K562 (cell line): ENCODE data around the gene BRAT1. TPM values are rescaled to one million over a fixed set of nuclear protein-coding genes. Genes with fewer than 3 reads are reported as not detected.

Experiments
- BRD9 ChIP-seq: fragments of 450-650 bp; IDR thresholded peaks from 2 replicates; pipeline ENCODE4 v1.6.1; 2018; ENCODE audit warnings: low read depth; ENCODE audit not compliant: partially characterized antibody
- CBX2 ChIP-seq: fragments of 200-600 bp; sonication (generic); IDR thresholded peaks from one replicate; pipeline ENCODE4 v1.6.1; 2012; ENCODE audit warnings: mild to moderate bottlenecking, low read length, inconsistent platforms; ENCODE audit not compliant: insufficient read depth, poor library complexity, severe bottlenecking
- EP300 ChIP-seq: IDR thresholded peaks from 2 replicates; pipeline ENCODE4 v1.6.1; 2012; ENCODE audit warnings: low read length, improper control_type of control experiment
- GATAD2B ChIP-seq: fragments of 450-650 bp; IDR thresholded peaks from 2 replicates; pipeline ENCODE4 v1.6.1; 2017; ENCODE audit warnings: mild to moderate bottlenecking, borderline replicate concordance
- HNRNPH1 ChIP-seq: fragments of 200-400 bp; formaldehyde crosslinking; optimal IDR thresholded peaks from 2 replicates; pipeline ENCODE3; 2017; ENCODE audit warnings: low read depth, mild to moderate bottlenecking, low read length, moderate library complexity
- JUND ChIP-seq, 2 experiments: IDR thresholded peaks; 2 replicates in 1 of 2; 3 replicates in 1 of 2; pipeline ENCODE4 v1.6.1; 2011; ENCODE audit warnings: borderline replicate concordance in 2 of 2, low read depth in 2 of 2, low read length in 2 of 2, improper control_type of control experiment in 1 of 2, missing biosample characterization in 1 of 2, missing genetic modification characterization in 1 of 2, missing genetic modification reagents in 1 of 2
- MBD2 ChIP-seq: sonication (generic); IDR thresholded peaks from 2 replicates; pipeline ENCODE4 v1.6.1; 2016; ENCODE audit warnings: low read depth, borderline replicate concordance
- MCM7 ChIP-seq, 2 experiments: fragments of 450-650 bp; IDR thresholded peaks; 2 replicates each; pipeline ENCODE4 v1.6.1; 2016 to 2018
- NR2C2 ChIP-seq, 2 experiments: fragments of 200-800 bp in 1 of 2; sonication (Bioruptor generic) in 1 of 2; sonication (generic) in 1 of 2; formaldehyde crosslinking in 1 of 2; IDR thresholded peaks; 2 replicates each; pipeline versions ENCODE4 v1.6.1 to v1.8.0; 2016 to 2022; ENCODE audit warnings: mild to moderate bottlenecking in 1 of 2, missing compliant biosample characterization in 1 of 2, missing genetic modification characterization in 1 of 2, missing genetic modification reagents in 1 of 2
- PHB ChIP-seq: fragments of 250-450 bp; sonication (Bioruptor Pico); IDR thresholded peaks from 2 replicates; pipeline ENCODE4 v1.5.0; 2021
- SOX6 ChIP-seq: fragments of 450-650 bp; IDR thresholded peaks from 2 replicates; pipeline ENCODE4 v1.6.1; 2014; ENCODE audit warnings: mild to moderate bottlenecking
- ZC3H4 ChIP-seq: sonication (generic); formaldehyde crosslinking; IDR thresholded peaks from 2 replicates; pipeline ENCODE4 v1.9.0; 2021; ENCODE audit warnings: missing genetic modification reagents, borderline replicate concordance
- ZNF780A ChIP-seq: fragments of 250-450 bp; sonication (Bioruptor Pico); IDR thresholded peaks from 2 replicates; pipeline ENCODE4 v1.5.0; 2021; ENCODE audit warnings: mild to moderate bottlenecking
- polyA plus RNA-seq, 8 experiments: library from polyadenylated mRNA; depleted of rRNA in 4 of 8; stranded (reverse) in 5 of 8; unstranded in 3 of 8; fragments of >200 nt; fragmentation: Nextera tagmentation in 2 of 8; fragmentation: Illumina TruSeq in 1 of 8; extraction: Ambion mirVana in 2 of 8; extraction: Trizol in 1 of 8; gene quantifications; 2 replicates each; pipeline versions ENCODE4 v1.2.1 to v1.2.3, GENCODE V29; 2011 to 2014; ENCODE audit warnings: inconsistent platforms in 1 of 8, missing spikeins in 1 of 8
- total RNA-seq, 7 experiments: library from RNA; depleted of rRNA in 6 of 7; stranded (reverse); fragments of >200 nt in 6 of 7; fragmentation: Illumina TruSeq in 2 of 7; extraction: Trizol in 2 of 7; gene quantifications; 2 replicates each; pipeline versions ENCODE4 v1.2.1 to v1.2.3, GENCODE V29; 2011 to 2021; ENCODE audit warnings: low replicate concordance in 1 of 7
- TF ChIP-seq, protein P1 (sequence below): sonication (generic); formaldehyde crosslinking; IDR thresholded peaks from 2 replicates; pipeline ENCODE4 v1.8.1; 2023; ENCODE audit warnings: mild to moderate bottlenecking, missing genetic modification reagents
- TF ChIP-seq, protein P2 (sequence below): fragments of 450-650 bp; formaldehyde crosslinking; IDR thresholded peaks from 2 replicates; pipeline ENCODE4 v1.4.0; 2020; ENCODE audit warnings: mild to moderate bottlenecking, moderate library complexity
- TF ChIP-seq, protein P3 (sequence below): sonication (generic); formaldehyde crosslinking; IDR thresholded peaks from 2 replicates; pipeline ENCODE4 v1.8.0; 2022; ENCODE audit warnings: mild to moderate bottlenecking, missing genetic modification reagents, borderline replicate concordance
- TF ChIP-seq, protein P4 (sequence below): fragments of 450-650 bp; IDR thresholded peaks from 2 replicates; pipeline ENCODE4 v1.6.1; 2018; ENCODE audit not compliant: partially characterized antibody

BRAT1 gene
- total and polyA plus RNA-seq, 9 of the 15 experiments (the other 6 are each of a cell fraction or from before 2014, with no cell fraction given), result 0.13 to 49.6 (median 10.5) TPM

DNA sequence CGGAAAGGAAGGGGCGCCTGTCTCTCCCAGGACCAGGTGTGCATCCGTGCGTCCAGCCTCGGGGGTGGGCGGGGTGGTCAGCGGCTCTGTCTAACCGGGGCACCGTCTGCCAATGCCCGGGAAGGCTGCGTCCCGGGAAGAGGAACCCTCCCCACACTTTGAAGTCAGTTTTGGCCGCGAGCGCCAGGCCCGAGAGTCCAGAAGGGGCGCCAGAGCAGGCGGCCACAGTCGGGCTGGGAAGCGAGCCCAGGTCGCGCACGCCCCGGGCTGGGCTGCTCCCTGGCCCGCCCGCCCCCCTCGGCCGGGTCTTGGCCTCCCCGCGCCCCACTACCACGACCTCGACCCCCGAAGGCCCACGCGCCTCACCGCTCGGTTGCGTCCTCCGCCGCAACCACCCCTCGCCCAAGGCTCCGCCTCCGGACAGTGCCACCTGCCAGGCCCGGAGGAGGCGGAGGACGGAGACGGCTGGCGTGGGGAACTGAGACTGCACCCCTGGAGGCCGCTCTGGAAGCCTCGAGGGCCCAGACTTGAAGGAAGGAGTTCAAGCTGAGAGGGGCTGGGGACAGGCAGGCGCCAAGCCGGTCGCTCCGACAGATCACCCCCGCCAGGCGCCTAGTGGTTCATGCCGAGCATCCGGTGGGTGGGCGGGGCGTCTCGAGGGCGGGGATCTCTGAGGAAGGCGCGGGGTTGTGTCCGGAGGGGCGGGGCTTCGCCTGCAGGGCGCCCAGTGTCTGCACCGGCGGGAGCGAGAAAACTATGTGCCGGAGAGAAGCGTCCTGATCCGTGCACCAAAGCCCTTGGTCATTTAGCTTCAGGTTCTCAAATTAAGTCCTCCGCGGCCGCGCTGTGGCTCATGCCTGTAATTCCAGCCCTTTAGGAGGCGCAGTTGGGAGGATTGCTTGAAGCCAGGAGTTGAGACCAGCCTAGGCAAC lies at the start of gene BRAT1 (continued):
- TF ChIP-seq EP300, result no peak
- no peak for TF ChIP-seq NR2C2 (CRISPR knock-in tag; IDR thresholded peaks at IDR 0.05)
- TF ChIP-seq NR2C2 (tag; IDR thresholded peaks at IDR 0.05), result peak; percentile 45; the same call in 1 of the 2 replicates
- TF ChIP-seq MCM7 (IDR thresholded peaks at IDR 0.05), result no peak
- no peak for TF ChIP-seq GATAD2B
- TF ChIP-seq, protein P1, sequence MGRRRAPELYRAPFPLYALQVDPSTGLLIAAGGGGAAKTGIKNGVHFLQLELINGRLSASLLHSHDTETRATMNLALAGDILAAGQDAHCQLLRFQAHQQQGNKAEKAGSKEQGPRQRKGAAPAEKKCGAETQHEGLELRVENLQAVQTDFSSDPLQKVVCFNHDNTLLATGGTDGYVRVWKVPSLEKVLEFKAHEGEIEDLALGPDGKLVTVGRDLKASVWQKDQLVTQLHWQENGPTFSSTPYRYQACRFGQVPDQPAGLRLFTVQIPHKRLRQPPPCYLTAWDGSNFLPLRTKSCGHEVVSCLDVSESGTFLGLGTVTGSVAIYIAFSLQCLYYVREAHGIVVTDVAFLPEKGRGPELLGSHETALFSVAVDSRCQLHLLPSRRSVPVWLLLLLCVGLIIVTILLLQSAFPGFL, result no peak
- no peak for TF ChIP-seq BRD9
- TF ChIP-seq, protein P2, sequence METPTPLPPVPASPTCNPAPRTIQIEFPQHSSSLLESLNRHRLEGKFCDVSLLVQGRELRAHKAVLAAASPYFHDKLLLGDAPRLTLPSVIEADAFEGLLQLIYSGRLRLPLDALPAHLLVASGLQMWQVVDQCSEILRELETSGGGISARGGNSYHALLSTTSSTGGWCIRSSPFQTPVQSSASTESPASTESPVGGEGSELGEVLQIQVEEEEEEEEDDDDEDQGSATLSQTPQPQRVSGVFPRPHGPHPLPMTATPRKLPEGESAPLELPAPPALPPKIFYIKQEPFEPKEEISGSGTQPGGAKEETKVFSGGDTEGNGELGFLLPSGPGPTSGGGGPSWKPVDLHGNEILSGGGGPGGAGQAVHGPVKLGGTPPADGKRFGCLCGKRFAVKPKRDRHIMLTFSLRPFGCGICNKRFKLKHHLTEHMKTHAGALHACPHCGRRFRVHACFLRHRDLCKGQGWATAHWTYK (CRISPR knock-in tag), result 0 out of 2 replicates have a peak, but pooled peaks have one; percentile 26
- peak; percentile 96 for TF ChIP-seq JUND (IDR thresholded peaks at IDR 0.05; ENCODE audit: borderline replicate concordance, low read depth, low read length)
- TF ChIP-seq JUND (tag; IDR thresholded peaks at IDR 0.05; ENCODE audit: borderline replicate concordance, low read depth, low read length), result no peak
- TF ChIP-seq ZC3H4 (CRISPR knock-in tag), result no peak
- TF ChIP-seq MBD2, result peak; percentile 96
- no peak for TF ChIP-seq ZNF780A (CRISPR knock-in tag)
- TF ChIP-seq, protein P3, sequence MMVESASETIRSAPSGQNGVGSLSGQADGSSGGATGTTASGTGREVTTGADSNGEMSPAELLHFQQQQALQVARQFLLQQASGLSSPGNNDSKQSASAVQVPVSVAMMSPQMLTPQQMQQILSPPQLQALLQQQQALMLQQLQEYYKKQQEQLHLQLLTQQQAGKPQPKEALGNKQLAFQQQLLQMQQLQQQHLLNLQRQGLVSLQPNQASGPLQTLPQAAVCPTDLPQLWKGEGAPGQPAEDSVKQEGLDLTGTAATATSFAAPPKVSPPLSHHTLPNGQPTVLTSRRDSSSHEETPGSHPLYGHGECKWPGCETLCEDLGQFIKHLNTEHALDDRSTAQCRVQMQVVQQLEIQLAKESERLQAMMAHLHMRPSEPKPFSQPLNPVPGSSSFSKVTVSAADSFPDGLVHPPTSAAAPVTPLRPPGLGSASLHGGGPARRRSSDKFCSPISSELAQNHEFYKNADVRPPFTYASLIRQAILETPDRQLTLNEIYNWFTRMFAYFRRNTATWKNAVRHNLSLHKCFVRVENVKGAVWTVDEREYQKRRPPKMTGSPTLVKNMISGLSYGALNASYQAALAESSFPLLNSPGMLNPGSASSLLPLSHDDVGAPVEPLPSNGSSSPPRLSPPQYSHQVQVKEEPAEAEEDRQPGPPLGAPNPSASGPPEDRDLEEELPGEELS (CRISPR knock-in tag), result 0 out of 2 replicates have a peak, but pooled peaks have one; percentile 40
- TF ChIP-seq PHB (CRISPR knock-in tag), result no peak
- TF ChIP-seq, protein P4, sequence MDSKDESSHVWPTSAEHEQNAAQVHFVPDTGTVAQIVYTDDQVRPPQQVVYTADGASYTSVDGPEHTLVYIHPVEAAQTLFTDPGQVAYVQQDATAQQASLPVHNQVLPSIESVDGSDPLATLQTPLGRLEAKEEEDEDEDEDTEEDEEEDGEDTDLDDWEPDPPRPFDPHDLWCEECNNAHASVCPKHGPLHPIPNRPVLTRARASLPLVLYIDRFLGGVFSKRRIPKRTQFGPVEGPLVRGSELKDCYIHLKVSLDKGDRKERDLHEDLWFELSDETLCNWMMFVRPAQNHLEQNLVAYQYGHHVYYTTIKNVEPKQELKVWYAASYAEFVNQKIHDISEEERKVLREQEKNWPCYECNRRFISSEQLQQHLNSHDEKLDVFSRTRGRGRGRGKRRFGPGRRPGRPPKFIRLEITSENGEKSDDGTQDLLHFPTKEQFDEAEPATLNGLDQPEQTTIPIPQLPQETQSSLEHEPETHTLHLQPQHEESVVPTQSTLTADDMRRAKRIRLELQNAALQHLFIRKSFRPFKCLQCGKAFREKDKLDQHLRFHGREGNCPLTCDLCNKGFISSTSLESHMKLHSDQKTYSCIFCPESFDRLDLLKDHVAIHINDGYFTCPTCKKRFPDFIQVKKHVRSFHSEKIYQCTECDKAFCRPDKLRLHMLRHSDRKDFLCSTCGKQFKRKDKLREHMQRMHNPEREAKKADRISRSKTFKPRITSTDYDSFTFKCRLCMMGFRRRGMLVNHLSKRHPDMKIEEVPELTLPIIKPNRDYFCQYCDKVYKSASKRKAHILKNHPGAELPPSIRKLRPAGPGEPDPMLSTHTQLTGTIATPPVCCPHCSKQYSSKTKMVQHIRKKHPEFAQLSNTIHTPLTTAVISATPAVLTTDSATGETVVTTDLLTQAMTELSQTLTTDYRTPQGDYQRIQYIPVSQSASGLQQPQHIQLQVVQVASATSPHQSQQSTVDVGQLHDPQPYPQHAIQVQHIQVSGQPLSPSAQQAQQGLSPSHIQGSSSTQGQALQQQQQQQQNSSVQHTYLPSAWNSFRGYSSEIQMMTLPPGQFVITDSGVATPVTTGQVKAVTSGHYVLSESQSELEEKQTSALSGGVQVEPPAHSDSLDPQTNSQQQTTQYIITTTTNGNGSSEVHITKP, result peak; percentile 100
- no peak for TF ChIP-seq HNRNPH1
- no peak for TF ChIP-seq CBX2
- no peak for TF ChIP-seq SOX6
